ENCODE data around the gene MAGEA9B.
"Not testable (repeated sequence)": the region's sequence is repeated elsewhere in the genome, so short reads cannot be mapped to it uniquely, and the experiment has no call there.

The MAGEA9B gene

GRCh38 chrX:149571770-149572169 is 15.5 kb downstream of the MAGEA9B start:
- no peak for DNase-seq

DNA sequence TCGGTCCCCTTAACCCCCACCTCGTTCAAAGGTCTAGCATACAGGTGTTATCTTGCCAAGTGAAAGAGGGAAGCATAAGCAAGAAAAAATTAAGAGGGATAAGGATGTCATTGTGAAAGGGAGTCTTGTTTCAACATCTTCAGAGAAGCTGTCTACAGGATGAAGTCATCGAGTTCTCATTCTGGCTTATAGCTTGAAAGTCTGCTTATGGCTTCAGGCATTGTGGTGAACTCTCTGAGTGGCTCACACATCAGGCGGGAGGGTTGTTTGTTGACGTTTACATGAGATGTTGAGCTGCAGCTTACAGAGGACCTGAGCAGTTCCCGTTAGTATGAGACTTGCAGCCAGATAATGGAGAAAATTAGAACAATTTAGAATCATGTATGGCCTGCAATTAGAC is 16.6 kb downstream of the MAGEA9B start:
- no peak for DNase-seq

- no peak for DNase-seq
Observed at GRCh38 chrX:149569770-149570169, 17.5 kb downstream of the MAGEA9B start.

- no peak for DNase-seq
Observed at GRCh38 chrX:149568701-149569296, 18.5 kb downstream of the MAGEA9B start.

GRCh38 chrX:149567621-149568417 is 19.4 kb downstream of the MAGEA9B start:
- DNase-seq, result no peak

- no peak for DNase-seq
Observed at GRCh38 chrX:149563359-149563758, 23.9 kb downstream of the MAGEA9B start.

DNA sequence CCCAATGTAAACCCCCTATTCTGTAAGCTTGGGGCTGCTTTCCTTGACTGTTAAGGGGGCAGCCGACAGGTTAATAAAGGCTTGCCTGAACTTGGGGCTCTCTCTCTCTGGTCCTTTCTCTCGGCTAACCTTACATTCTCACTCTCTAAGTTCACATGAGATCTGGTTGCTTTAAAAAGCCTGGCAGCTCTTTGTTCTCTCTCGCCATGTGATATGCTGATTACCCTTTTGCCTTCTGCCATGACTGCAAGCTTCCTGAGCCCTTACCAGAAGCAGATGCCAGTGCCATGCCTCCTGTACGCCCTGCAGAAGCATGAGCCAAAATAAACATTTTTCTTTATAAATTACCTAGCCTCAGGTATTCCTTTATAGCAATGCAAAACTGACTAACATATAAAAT is 32.0 kb downstream of the MAGEA9B start:
- DNase-seq, result not testable (repeated sequence)

DNA sequence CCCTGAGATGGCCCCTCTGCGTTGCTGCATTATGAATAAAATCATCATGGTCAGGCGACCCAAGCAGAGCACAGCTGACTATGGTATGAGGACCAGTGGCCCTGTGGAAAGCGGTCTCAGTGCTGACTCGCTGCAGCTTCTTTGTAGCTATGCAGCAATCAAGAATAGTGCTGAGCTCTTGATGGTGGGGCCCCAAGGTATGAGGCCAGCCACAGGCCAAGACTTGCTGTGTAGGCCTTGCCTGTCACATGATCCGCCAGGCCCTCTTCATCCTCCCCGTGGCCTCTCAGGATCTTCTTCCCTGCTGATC is 35.4 kb downstream of the MAGEA9B start:
- not testable (repeated sequence) for DNase-seq

DNA sequence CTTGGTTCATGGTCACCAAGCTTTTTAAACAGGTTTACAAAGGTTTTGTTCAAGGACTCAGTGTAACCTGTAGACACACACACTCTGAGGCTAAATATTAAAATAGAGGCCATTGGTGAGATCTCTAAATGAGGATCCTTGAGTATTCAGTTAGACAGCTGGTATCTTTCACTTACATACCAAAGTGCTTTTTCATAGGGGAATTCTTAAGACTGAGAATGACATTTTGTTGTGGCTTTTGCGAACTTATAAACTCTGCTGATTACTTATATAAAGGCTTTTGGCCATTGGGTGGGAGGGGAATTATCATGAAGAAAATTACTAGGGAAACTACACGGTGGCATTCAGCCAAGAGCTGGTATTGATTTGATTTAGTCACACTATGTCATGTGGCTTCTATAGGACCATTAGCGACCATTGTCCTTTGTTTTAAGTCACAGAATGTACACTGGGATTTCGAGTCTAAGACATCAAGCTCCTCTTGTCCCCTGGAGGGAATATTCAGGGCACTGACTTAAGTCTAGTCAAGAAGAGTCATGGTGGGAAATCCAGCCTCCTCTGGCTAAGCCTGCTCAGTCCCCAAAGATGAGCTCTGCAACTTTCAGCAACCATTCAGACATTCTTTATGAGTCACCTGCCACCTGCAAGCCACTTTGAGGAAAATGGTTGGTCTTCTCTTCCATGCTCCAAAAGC is 35.9 kb downstream of the MAGEA9B start:
- not testable (repeated sequence) for DNase-seq

DNA sequence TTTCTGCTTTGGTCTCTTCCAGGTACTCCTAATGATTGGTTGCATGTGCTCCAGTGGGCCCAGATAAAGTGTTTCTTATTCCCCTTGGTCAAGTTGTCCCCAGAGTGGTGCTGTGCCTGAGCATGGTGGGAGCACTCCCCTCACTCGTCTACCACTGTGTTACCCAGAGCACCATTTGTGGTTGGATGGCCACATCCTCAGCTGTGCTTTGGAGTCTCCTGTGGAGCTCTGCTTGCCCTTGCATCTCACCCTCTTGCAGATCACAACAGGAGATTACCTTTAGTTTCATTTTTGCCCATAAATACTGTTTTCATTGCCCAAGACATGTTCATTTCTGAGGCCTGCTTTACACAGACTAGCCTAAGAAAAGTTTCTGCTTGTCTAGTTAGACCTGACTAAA is 36.8 kb downstream of the MAGEA9B start:
- DNase-seq, result not testable (repeated sequence)

DNA sequence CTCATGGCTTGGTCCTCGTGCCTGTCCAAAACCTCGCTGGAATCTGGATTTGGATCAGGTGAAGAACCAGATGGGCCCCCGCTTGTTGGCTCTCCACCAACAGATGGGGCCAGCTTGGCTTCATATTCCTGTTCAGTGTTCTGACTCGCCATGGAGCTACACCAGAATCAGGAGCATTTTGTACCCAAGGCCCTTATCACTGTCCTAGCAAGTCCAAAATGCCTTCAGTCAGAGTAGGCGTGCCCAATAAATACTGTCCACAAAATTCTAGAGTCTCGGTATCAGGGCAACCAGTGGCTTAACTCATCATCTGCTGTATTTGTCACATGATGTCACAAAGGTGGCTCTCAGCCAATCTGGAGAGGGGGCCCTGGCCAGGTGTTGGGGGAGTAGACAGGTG is 37.6 kb downstream of the MAGEA9B start, which contains the start of gene HSFX3:
HSFX3 (minus strand) TSS at position 224 of the 400 bp plus-strand sequence; CDS start at position 152, 72 bp downstream.
- DNase-seq, result not testable (repeated sequence)

- not testable (repeated sequence) for DNase-seq
Observed at GRCh38 chrX:149547782-149548181, 39.5 kb downstream of the MAGEA9B start.

- not testable (repeated sequence) for DNase-seq
Observed at GRCh38 chrX:149546962-149547361, 40.3 kb downstream of the MAGEA9B start.

DNA sequence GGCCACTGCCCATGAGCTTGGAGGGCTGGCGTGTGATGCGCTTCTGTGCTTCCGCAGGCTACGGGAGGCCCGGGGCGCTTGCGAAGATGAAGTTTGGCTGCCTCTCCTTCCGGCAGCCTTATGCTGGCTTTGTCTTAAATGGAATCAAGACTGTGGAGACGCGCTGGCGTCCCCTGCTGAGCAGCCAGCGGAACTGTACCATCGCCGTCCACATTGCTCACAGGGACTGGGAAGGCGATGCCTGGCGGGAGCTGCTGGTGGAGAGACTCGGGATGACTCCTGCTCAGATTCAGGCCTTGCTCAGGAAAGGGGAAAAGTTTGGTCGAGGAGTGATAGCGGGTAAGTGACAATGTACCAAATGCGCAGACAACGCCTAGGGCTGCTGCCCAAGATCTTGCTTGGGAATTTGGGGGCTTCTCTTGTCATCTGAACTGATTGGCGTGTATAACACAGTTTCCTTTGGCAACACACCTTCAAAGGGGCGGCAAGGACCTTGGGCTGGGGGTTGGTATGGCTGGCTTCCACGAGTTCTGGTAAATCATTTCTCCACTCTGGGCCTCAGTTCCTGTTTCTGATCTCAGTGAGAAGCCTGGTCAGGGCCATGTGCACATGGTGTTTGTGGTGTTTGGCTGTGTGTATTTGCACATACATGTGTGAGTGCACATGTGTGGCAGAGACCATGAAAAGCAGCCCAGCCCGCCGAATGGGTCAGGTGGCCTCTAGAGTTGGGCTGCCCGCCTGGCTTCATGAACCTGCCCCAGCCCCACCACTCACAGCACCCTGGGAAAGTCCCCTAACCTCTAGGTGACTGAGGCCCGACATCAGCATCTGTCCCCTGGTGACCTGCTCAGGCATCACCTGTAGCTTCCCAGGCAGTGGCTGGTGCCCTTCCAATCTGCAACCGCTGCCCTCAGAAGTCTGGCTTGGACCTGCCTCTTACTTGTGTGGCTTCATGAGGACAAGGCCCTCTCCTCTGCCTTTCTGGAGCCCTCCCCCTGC is 41.4 kb downstream of the MAGEA9B start:
- DNase-seq, result not testable (repeated sequence)

DNA sequence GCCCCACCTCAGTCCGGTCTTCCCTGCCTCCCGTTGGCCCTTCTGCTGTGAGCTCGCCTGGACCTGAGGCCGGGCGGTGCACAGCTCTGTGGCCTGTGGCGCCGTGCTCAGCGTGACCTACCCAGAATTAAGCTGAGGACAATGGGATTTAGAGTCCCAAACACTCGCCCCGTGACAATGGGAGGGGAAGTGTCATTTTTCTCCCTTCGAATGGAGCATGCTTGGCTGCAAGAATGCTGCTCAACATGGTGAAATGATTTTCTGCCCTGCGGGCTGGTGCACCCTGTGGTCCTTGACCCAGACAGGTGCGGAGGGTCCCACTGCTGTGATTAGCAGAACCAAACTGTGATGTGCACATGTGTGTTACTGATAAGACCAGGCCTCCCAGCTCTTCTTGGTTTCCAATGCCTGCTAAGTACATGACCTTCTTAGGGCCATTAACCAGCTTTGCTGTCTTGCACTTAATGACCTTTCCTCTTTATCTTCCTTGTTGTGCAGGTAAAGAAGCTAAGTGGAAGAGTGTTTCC is 45.7 kb downstream of the MAGEA9B start:
- DNase-seq, result no peak

DNA sequence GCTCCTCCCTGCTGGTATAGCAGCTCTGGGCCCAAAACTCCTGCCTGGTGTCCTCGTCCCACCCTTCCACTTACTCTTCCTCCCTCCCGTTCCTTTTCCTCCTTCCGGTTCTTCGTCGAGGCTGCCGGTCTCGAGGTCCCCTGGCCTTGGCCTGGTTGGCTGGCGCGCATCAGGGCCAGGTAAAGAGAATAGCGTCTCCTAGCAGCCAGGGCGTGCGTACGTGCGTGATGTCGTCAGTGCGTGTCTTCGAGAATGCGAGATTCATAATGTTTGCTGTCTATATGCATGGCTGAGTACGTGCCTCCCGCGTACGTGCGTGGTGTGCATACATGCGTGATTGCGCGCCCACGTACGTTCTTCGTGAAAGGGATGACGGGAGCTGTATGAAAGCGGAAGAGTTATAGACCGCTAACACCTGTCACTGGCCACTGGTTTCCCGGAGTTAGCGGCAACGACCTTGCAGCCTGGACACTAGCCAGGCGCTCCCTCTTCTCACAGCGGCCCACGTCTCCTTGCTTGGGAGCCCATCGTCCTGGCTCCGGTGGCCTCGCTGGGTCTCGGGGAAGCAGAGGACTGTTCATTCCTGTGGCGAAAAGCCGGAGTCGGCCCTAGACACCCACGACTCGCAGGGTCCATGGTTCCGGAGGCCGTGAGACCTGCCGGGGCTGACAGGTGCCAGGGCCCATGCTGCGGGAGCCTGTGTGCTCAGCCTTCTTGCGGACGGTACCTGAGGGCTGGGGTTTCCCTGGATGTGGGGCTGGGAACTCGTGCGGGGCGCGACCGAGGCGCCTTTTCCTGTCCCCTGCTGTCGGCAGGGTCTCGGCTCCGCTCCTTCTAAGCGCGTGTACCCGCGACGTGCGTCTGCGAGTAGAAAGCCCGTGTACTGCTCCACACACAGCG is 46.4 kb downstream of the MAGEA9B start, which contains the start of gene EOLA1:
EOLA1 (plus strand) TSS at position 392 of the 900 bp plus-strand sequence. CDS start 4,619 bp downstream, outside the sequence.
- DNase-seq, result peak; percentile 84

GRCh38 chrX:149540131-149540620 is 47.1 kb downstream of the MAGEA9B start:
- DNase-seq, result no peak

- peak; percentile 85 for DNase-seq
Observed at GRCh38 chrX:149539283-149540130, 47.8 kb downstream of the MAGEA9B start.

GRCh38 chrX:149537474-149537873 is 49.8 kb downstream of the MAGEA9B start:
- not testable (repeated sequence) for DNase-seq

Measured in right kidney (tissue), 1 donor.